Mesendoderm (in vitro differentiated cells): ENCODE data around the gene OBSCN.

Experiments used
- DNase-seq: peaks from one replicate; pipeline ENCODE4 v3.0.0; 2013
- H2AK5ac ChIP-seq: 2 replicates; pipeline ENCODE4 v1.6.1; 2013; ENCODE audit warnings: low read length, inconsistent platforms
- H2BK120ac ChIP-seq: 2 replicates; pipeline ENCODE4 v1.6.1; 2013; ENCODE audit warnings: low read depth, mild to moderate bottlenecking, low read length, moderate library complexity, mixed read lengths
- H2BK15ac ChIP-seq: replicated peaks from 2 replicates; pipeline ENCODE4 v1.6.1; 2013; ENCODE audit warnings: low read depth, mild to moderate bottlenecking, moderate library complexity
- H2BK5ac ChIP-seq: 2 replicates; pipeline ENCODE4 v1.6.1; 2013; ENCODE audit warnings: low read length, inconsistent platforms
- H3K18ac ChIP-seq: 2 replicates; pipeline ENCODE4 v1.6.1; 2013; ENCODE audit warnings: mild to moderate bottlenecking, low read length, mixed read lengths
- H3K23ac ChIP-seq: one replicate; pipeline ENCODE4 v1.6.1; 2013; ENCODE audit warnings: low read length
- H3K27ac ChIP-seq: 2 replicates; pipeline ENCODE4 v1.5.1; 2013; ENCODE audit warnings: low read depth, mild to moderate bottlenecking, inconsistent platforms, low read length, moderate library complexity
- H3K27me3 ChIP-seq: 2 replicates; pipeline ENCODE4 v1.6.1; 2013; ENCODE audit warnings: low read length, control low read depth, mild to moderate bottlenecking, inconsistent platforms; ENCODE audit not compliant: insufficient read depth, poor library complexity
- H3K36me3 ChIP-seq: 2 replicates; pipeline ENCODE4 v1.6.1; 2013; ENCODE audit warnings: low read length, inconsistent platforms; ENCODE audit not compliant: control insufficient read depth, insufficient read depth
- H3K4ac ChIP-seq: one replicate; pipeline ENCODE4 v1.6.1; 2013; ENCODE audit warnings: low read depth, mild to moderate bottlenecking, low read length, moderate library complexity
- H3K4me1 ChIP-seq: 2 replicates; pipeline ENCODE4 v1.6.1; 2013; ENCODE audit warnings: low read depth, low read length, inconsistent platforms; ENCODE audit not compliant: control insufficient read depth
- H3K4me2 ChIP-seq: 2 replicates; pipeline ENCODE4 v1.6.1; 2013; ENCODE audit warnings: low read length
- H3K4me3 ChIP-seq: 2 replicates; pipeline ENCODE4 v1.5.1; 2013; ENCODE audit warnings: mild to moderate bottlenecking, low read length
- H3K56ac ChIP-seq: one replicate; pipeline ENCODE4 v1.6.1; 2013; ENCODE audit warnings: low read length
- H3K79me1 ChIP-seq: 2 replicates; pipeline ENCODE4 v1.6.1; 2013; ENCODE audit warnings: low read length, inconsistent platforms
- H3K79me2 ChIP-seq: 2 replicates; pipeline ENCODE4 v1.6.1; 2013; ENCODE audit warnings: mild to moderate bottlenecking, low read length; ENCODE audit not compliant: control insufficient read depth, insufficient read depth
- H3K9ac ChIP-seq: 2 replicates; pipeline ENCODE4 v1.6.1; 2013; ENCODE audit warnings: low read length, inconsistent platforms
- H4K5ac ChIP-seq: one replicate; pipeline ENCODE4 v1.6.1; 2013; ENCODE audit warnings: low read length
- H4K8ac ChIP-seq: one replicate; pipeline ENCODE4 v1.6.1; 2013; ENCODE audit warnings: low read depth, mild to moderate bottlenecking, control low read depth, low read length, moderate library complexity
- WGBS: extraction: QIAGEN DNeasy Blood & Tissue Kit; methylation state at CpG from one replicate; pipeline ENCODE4 v1.1.7; 2013; ENCODE audit warnings: low lambda C conversion rate, missing lambda C conversion rate; ENCODE audit not compliant: insufficient coverage; ENCODE audit errors: extremely low coverage; 5-methylcytosine and 5-hydroxymethylcytosine counted together

OBSCN gene

GRCh38 chr1:228161362-228161761, 46.5 kb upstream of the OBSCN start:
- peaks cover 1% of the 10 kb centered on the region for H3K79me1 ChIP-seq
- no peak overlapping the region for H3K4me3 ChIP-seq
- no peaks in the 10 kb centered on the region for H3K4me1 ChIP-seq
- no peak overlapping the region for H3K9ac ChIP-seq
- H3K56ac ChIP-seq: no peak overlapping the region
- H3K23ac ChIP-seq: no peak overlapping the region
- DNase-seq: no peak
- no peaks in the 10 kb centered on the region for H3K27me3 ChIP-seq
- H4K5ac ChIP-seq: no peak overlapping the region
- H4K8ac ChIP-seq: no peak overlapping the region
- H3K18ac ChIP-seq: no peak overlapping the region
- H3K36me3 ChIP-seq: no peaks in the 10 kb centered on the region
- H2BK15ac ChIP-seq: no peak overlapping the region
- H3K4me2 ChIP-seq: no peak overlapping the region
- no peak overlapping the region for H3K27ac ChIP-seq
- no peak overlapping the region for H3K4ac ChIP-seq
- H2BK120ac ChIP-seq: no peak overlapping the region
- no peak overlapping the region for H2AK5ac ChIP-seq
- H2BK5ac ChIP-seq: no peak overlapping the region
- WGBS: no CpG with 5 or more reads among the region's 7 CpGs
- no peaks in the 10 kb centered on the region for H3K79me2 ChIP-seq

DNA sequence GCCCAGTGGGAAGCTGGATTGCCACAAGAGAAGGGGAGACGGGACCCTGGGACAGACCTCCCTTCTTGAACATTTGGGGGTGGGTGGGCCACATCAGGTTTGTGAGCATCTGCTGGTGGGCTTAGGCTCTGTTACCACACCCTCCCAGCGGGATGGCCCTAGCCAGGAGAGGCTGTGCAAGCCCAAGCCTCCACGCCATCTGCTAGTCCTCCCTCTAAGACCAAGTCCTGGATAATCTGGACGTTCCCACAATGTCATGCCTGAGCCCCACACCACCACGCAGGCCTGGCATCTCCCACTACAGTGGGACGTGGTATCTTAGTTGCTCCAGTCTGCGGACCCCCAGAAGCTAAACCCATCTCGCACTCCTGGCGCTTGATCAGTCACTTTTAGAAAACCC, 46.0 kb upstream of the OBSCN start:
- Histone ChIP-seq H3K27ac (no peak overlapping the region), H3K56ac (peak overlapping the region; percentile 18), H3K4me1 (peaks cover 2% of the 10 kb centered on the region), H3K18ac (no peak overlapping the region), H3K4ac (no peak overlapping the region), H3K23ac (no peak overlapping the region), H3K4me3 (no peak overlapping the region), H2BK15ac (no peak overlapping the region), H2AK5ac (no peak overlapping the region), H2BK120ac (no peak overlapping the region), H4K8ac (no peak overlapping the region), H3K79me1 (peaks cover 5% of the 10 kb centered on the region), H3K36me3 (no peaks in the 10 kb centered on the region), H3K4me2 (no peak overlapping the region), H3K27me3 (no peaks in the 10 kb centered on the region), H3K79me2 (peaks cover 2% of the 10 kb centered on the region), H2BK5ac (no peak overlapping the region), H3K9ac (no peak overlapping the region), H4K5ac (no peak overlapping the region)
- WGBS: no CpG with 5 or more reads among the region's 9 CpGs
- no peak for DNase-seq

DNA sequence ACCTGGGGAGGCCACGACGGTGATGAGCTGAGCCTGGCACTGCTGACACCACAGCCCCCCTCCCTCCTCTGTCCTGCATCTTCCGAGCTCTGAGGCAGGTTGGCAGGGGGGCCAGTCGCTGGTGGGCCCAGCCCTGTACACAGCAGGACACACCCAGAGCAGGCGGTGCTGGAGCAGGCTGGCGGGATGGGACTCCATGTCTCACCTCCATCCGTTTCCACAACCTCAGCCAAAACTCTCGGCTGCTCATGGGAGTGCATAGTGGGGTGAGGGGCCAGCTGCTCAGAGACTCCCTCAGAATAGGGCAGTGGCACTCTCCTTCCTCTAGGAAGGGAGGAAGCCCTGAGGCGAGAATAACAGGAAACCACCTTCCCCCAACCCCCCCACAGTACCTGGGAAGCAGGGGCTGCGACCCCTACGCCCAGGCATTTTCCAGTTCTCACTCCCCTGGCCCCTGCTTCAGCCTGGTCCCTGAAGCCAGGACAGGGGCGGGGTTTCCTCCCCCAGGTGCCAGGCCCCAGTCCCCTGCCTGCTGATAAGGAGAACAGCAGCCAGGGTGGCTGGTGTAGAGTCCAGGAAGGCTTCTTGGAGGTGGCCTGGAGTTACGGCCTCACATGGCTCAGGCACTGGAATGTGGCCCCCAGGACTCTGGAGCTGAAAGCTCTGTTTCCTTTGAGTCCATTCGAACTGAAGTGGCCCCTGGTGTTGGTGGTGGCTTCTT, 45.4 kb upstream of the OBSCN start:
- no peak overlapping the region for H3K27ac ChIP-seq

GRCh38 chr1:228163007-228163753, 44.7 kb upstream of the OBSCN start:
- H3K4ac ChIP-seq: no peak overlapping the region
- no peak overlapping the region for H4K8ac ChIP-seq
- H3K79me1 ChIP-seq: peaks cover 5% of the 10 kb centered on the region
- H3K9ac ChIP-seq: peak overlapping the region; percentile 38
- H3K27me3 ChIP-seq: no peaks in the 10 kb centered on the region
- no peaks in the 10 kb centered on the region for H3K36me3 ChIP-seq
- H2BK5ac ChIP-seq: no peak overlapping the region
- no peak for DNase-seq
- no peak overlapping the region for H2BK15ac ChIP-seq
- peak overlapping the region; percentile 48 for H3K23ac ChIP-seq
- no peak overlapping the region for H2AK5ac ChIP-seq
- H3K4me1 ChIP-seq: peaks cover 2% of the 10 kb centered on the region
- H3K56ac ChIP-seq: peak overlapping the region; percentile 79
- no peak overlapping the region for H3K4me3 ChIP-seq
- H4K5ac ChIP-seq: no peak overlapping the region
- H2BK120ac ChIP-seq: no peak overlapping the region
- H3K4me2 ChIP-seq: no peak overlapping the region
- no CpG with 5 or more reads among the region's 30 CpGs for WGBS
- no peak overlapping the region for H3K18ac ChIP-seq
- H3K79me2 ChIP-seq: peaks cover 2% of the 10 kb centered on the region
- H3K27ac ChIP-seq: no peak overlapping the region

More for the DNA sequence above, 45.4 kb upstream of the OBSCN start:
- Histone ChIP-seq H3K4ac (no peak overlapping the region), H4K8ac (no peak overlapping the region), H3K4me3 (no peak overlapping the region), H3K23ac (no peak overlapping the region), H3K79me1 (peaks cover 5% of the 10 kb centered on the region), H2BK15ac (no peak overlapping the region), H3K4me1 (peaks cover 2% of the 10 kb centered on the region), H3K4me2 (no peak overlapping the region), H3K79me2 (peaks cover 2% of the 10 kb centered on the region), H3K18ac (no peak overlapping the region), H4K5ac (no peak overlapping the region), H3K56ac (peak overlapping the region; percentile 79), H3K36me3 (no peaks in the 10 kb centered on the region), H3K27me3 (no peaks in the 10 kb centered on the region), H2AK5ac (no peak overlapping the region), H2BK5ac (no peak overlapping the region), H3K9ac (peak overlapping the region; percentile 38), H2BK120ac (no peak overlapping the region)
- no CpG with 5 or more reads among the region's 14 CpGs for WGBS
- DNase-seq: peak; percentile 83

GRCh38 chr1:228163776-228164519, 43.9 kb upstream of the OBSCN start:
- Histone ChIP-seq H3K18ac (no peak overlapping the region), H3K23ac (no peak overlapping the region), H3K4me3 (no peak overlapping the region), H3K4me1 (peaks cover 2% of the 10 kb centered on the region), H3K9ac (no peak overlapping the region), H4K8ac (no peak overlapping the region), H3K56ac (peak overlapping the region; percentile 25), H2BK120ac (no peak overlapping the region), H3K27ac (no peak overlapping the region), H3K79me2 (peaks cover 2% of the 10 kb centered on the region), H3K79me1 (peaks cover 8% of the 10 kb centered on the region), H2BK15ac (no peak overlapping the region), H2AK5ac (no peak overlapping the region), H3K27me3 (no peaks in the 10 kb centered on the region), H3K36me3 (no peaks in the 10 kb centered on the region), H4K5ac (no peak overlapping the region), H3K4ac (no peak overlapping the region), H3K4me2 (no peak overlapping the region), H2BK5ac (no peak overlapping the region)
- no peak for DNase-seq
- WGBS: no CpG with 5 or more reads among the region's 10 CpGs
